K562 (cell line): Measurements from ENCODE around the gene NRIP2. TPM values are rescaled to one million over a fixed set of nuclear protein-coding genes. Genes with fewer than 3 reads are reported as not detected.

Experiments used
- CAMTA2 ChIP-seq: fragments of 250-450 bp; sonication (Bioruptor Pico); conservative IDR thresholded peaks from 2 replicates; pipeline ENCODE4 v1.5.1; 2022
- E2F4 ChIP-seq: sonication (generic); formaldehyde crosslinking; IDR thresholded peaks from 2 replicates; pipeline ENCODE4 v1.8.0; 2022; ENCODE audit warnings: mild to moderate bottlenecking, low read depth, missing genetic modification reagents
- ELK3 ChIP-seq: fragments of 450-650 bp; formaldehyde crosslinking; IDR thresholded peaks from 2 replicates; pipeline ENCODE4 v1.4.0; 2020; ENCODE audit warnings: mild to moderate bottlenecking
- FOSL1 ChIP-seq: fragments of 200-800 bp; sonication (Bioruptor generic); conservative IDR thresholded peaks from 2 replicates; pipeline ENCODE4 v1.6.1; 2016; ENCODE audit warnings: missing genetic modification characterization, missing compliant biosample characterization
- HDAC8 ChIP-seq: fragments of 450-650 bp; IDR thresholded peaks from 2 replicates; pipeline ENCODE4 v1.6.1; 2016; ENCODE audit warnings: mild to moderate bottlenecking, missing genetic modification characterization, moderate library complexity, missing compliant biosample characterization
- MEIS2 ChIP-seq: fragments of 450-650 bp; IDR thresholded peaks from 2 replicates; pipeline ENCODE4 v1.6.1; 2014; ENCODE audit warnings: mild to moderate bottlenecking; ENCODE audit not compliant: partially characterized antibody
- RBM25 ChIP-seq: fragments of 200-400 bp; formaldehyde crosslinking; IDR thresholded peaks from 2 replicates; pipeline ENCODE4 v1.6.1; 2018; ENCODE audit warnings: low read length, low read depth, moderate library complexity; ENCODE audit not compliant: severe bottlenecking
- RBM39 ChIP-seq: fragments of 200-400 bp; formaldehyde crosslinking; optimal IDR thresholded peaks from 2 replicates; pipeline ENCODE3; 2018; ENCODE audit warnings: low read depth, low read length
- SMAD4 ChIP-seq: fragments of 250-450 bp; sonication (Bioruptor Pico); conservative IDR thresholded peaks from 2 replicates; pipeline ENCODE4 v1.8.0; 2021; ENCODE audit warnings: inconsistent platforms, mild to moderate bottlenecking, moderate library complexity
- STAT5B ChIP-seq: fragments of 250-450 bp; sonication (Bioruptor Pico); IDR thresholded peaks from 2 replicates; pipeline ENCODE4 v1.8.0; 2021; ENCODE audit warnings: mild to moderate bottlenecking, inconsistent platforms
- THAP7 ChIP-seq: fragments of 250-450 bp; sonication (Bioruptor Pico); IDR thresholded peaks from 2 replicates; pipeline ENCODE4 v1.5.0; 2021
- ZBTB26 ChIP-seq: fragments of 450-650 bp; formaldehyde crosslinking; IDR thresholded peaks from 2 replicates; pipeline ENCODE4 v1.4.0; 2022; ENCODE audit warnings: missing genetic modification characterization
- ZNF583 ChIP-seq: fragments of 250-450 bp; sonication (Bioruptor Pico); IDR thresholded peaks from 2 replicates; pipeline ENCODE4 v1.4.0; 2020
- ZNF766 ChIP-seq: fragments of 200-800 bp; sonication (Bioruptor generic); conservative IDR thresholded peaks from 2 replicates; pipeline ENCODE4 v1.6.1; 2016; ENCODE audit warnings: missing genetic modification characterization, missing compliant biosample characterization
- polyA plus RNA-seq, 8 experiments: library from polyadenylated mRNA; depleted of rRNA in 4 of 8; stranded (reverse) in 5 of 8; unstranded in 3 of 8; fragments of >200 nt; fragmentation: Nextera tagmentation in 2 of 8; fragmentation: Illumina TruSeq in 1 of 8; extraction: Ambion mirVana in 2 of 8; extraction: Trizol in 1 of 8; gene quantifications; 2 replicates each; pipeline versions ENCODE4 v1.2.1 to v1.2.3, GENCODE V29; 2011 to 2014; ENCODE audit warnings: inconsistent platforms in 1 of 8, missing spikeins in 1 of 8
- total RNA-seq, 7 experiments: library from RNA; depleted of rRNA in 6 of 7; stranded (reverse); fragments of >200 nt in 6 of 7; fragmentation: Illumina TruSeq in 2 of 7; extraction: Trizol in 2 of 7; gene quantifications; 2 replicates each; pipeline versions ENCODE4 v1.2.1 to v1.2.3, GENCODE V29; 2011 to 2021; ENCODE audit warnings: low replicate concordance in 1 of 7

The NRIP2 gene
- total and polyA plus RNA-seq, 9 of the 15 experiments (the other 6 are each of a cell fraction or from before 2014, with no cell fraction given), result 0.07 to 0.10 TPM; not detected in 7

GRCh38 chr12:2812290-2813213, 22.3 kb downstream of the NRIP2 start, which contains the start of gene ITFG2 (continued):
- no peak for TF ChIP-seq ELK3 (CRISPR knock-in tag)
- TF ChIP-seq SMAD4 (CRISPR knock-in tag), result no peak; the same call in 1 of the 2 replicates
- no peak for TF ChIP-seq CAMTA2
- no peak for TF ChIP-seq ZNF766 (CRISPR knock-in tag)
- no peak; the same call in 1 of the 2 replicates for TF ChIP-seq FOSL1 (tag)
- TF ChIP-seq STAT5B (CRISPR knock-in tag), result no peak
- 0 out of 2 replicates have a peak, but pooled peaks have one; percentile 39 for TF ChIP-seq HDAC8 (tag)
- no peak for TF ChIP-seq ZNF583
- no peak for TF ChIP-seq E2F4 (CRISPR knock-in tag)
- peak; percentile 49 for TF ChIP-seq RBM25
- TF ChIP-seq MEIS2, result peak; percentile 65
- TF ChIP-seq RBM39, result no peak
- no peak for TF ChIP-seq ZBTB26 (CRISPR knock-in tag)
- TF ChIP-seq THAP7 (CRISPR knock-in tag), result no peak
